Astrocyte of the cerebellum (primary cell): ENCODE data around the gene TK1.
"Not testable (repeated sequence)": the region's sequence is repeated elsewhere in the genome, so short reads cannot be mapped to it uniquely, and the experiment has no call there.

Experiments used
- DNase-seq: peaks from one replicate; pipeline ENCODE4 v3.0.0-alpha.2; 2011; ENCODE audit warnings: low read depth
- H3K4me3 ChIP-seq: 2 replicates; pipeline ENCODE4 v1.5.1; 2011; ENCODE audit warnings: mild to moderate bottlenecking, low read depth, low read length, moderate library complexity
- in situ Hi-C: cut with HindIII; loops from 2 replicates; pipeline ENCODE4 v1.10.0; 2017; ENCODE audit warnings: low sequenced_read_pairs
- TF ChIP-seq, protein P1 (sequence below): IDR thresholded peaks from 2 replicates; pipeline ENCODE4 v1.5.1; 2012; ENCODE audit warnings: low read length, low read depth, moderate library complexity, mild to moderate bottlenecking; ENCODE audit errors: missing control alignments

TK1 gene, protein sequence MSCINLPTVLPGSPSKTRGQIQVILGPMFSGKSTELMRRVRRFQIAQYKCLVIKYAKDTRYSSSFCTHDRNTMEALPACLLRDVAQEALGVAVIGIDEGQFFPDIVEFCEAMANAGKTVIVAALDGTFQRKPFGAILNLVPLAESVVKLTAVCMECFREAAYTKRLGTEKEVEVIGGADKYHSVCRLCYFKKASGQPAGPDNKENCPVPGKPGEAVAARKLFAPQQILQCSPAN

DNA sequence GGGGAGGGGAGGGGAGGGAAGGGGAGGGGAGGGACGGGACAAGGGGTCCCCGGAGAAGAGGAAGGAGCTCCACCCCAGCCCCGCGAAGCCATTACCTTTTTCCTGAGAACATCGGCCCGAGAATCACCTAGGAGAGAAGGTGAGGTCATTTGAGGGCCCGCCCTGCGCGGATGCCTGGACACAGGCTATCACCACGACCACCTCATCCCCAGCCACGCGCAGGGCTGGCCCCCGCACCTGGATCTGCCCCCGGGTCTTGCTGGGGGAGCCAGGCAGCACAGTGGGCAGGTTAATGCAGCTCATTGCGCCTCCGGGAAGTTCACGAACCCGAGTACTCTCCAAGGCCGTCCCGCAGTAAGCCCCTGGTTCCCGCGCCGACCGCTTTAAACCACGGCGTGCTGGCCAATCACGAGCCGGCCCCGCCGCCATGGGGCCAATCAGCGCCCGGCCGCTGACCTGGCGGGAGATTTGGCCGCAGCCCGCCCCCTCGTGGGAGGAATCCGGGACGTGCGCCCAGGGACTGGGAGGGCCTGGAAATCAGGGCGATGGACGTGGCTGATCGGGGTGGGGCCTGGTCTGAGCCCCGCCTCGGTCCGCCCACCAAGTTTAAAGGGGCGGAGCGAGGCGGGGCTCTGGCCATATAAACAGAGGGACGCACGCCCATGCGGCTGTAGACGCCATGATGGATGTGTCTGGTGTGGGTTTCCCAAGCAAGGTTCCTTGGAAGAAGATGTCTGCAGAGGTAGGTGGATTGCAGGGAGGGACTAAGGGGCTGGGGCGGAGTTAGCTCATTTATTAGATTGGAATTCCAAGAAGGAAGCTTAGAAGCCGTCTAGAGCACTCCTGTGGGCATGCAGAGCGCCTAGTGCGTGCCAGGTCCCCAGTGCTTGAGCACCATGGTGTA, at the start of gene TK1, which contains the start of gene AFMID:
Gene TK1 (minus strand): TSS at position 361 of the 904 bp plus-strand sequence. CDS start 58 bp downstream, at position 303.
Gene AFMID (plus strand): TSS at position 671 of the 904 bp plus-strand sequence. CDS start 9 bp downstream, at position 680.
- DNase-seq: peak; percentile 92
- in situ Hi-C loops: no loop called here
- TF ChIP-seq, protein P1, sequence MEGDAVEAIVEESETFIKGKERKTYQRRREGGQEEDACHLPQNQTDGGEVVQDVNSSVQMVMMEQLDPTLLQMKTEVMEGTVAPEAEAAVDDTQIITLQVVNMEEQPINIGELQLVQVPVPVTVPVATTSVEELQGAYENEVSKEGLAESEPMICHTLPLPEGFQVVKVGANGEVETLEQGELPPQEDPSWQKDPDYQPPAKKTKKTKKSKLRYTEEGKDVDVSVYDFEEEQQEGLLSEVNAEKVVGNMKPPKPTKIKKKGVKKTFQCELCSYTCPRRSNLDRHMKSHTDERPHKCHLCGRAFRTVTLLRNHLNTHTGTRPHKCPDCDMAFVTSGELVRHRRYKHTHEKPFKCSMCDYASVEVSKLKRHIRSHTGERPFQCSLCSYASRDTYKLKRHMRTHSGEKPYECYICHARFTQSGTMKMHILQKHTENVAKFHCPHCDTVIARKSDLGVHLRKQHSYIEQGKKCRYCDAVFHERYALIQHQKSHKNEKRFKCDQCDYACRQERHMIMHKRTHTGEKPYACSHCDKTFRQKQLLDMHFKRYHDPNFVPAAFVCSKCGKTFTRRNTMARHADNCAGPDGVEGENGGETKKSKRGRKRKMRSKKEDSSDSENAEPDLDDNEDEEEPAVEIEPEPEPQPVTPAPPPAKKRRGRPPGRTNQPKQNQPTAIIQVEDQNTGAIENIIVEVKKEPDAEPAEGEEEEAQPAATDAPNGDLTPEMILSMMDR: peak; percentile 75

DNA sequence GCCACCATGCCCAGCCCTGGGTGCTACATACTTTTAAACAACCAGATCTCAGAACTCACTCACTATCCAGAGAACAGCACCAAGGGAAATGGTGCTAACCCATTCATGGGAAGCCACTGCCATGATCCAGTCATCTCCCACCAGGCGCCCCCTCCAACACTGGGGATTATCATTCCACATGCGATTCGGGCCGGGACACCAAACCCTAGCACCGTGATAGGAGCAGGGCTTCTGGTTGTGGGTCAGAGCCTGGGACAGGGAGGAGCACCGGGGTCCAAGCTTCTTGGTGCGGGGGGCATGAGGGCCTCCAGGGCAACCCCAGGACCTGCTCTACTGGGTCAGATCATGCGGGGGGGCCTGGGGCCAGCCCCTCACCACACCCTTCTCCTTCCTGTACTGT, 49.0 kb upstream of the TK1 start:
- no peak for DNase-seq
- no peak overlapping the region for H3K4me3 ChIP-seq
- in situ Hi-C loops: no loop called here
- TF ChIP-seq, protein P1: no peak

More for the DNA sequence above, at the start of gene TK1, which contains the start of gene AFMID:
- peak within 1 kb of the TSS; percentile 65 for H3K4me3 ChIP-seq

DNA sequence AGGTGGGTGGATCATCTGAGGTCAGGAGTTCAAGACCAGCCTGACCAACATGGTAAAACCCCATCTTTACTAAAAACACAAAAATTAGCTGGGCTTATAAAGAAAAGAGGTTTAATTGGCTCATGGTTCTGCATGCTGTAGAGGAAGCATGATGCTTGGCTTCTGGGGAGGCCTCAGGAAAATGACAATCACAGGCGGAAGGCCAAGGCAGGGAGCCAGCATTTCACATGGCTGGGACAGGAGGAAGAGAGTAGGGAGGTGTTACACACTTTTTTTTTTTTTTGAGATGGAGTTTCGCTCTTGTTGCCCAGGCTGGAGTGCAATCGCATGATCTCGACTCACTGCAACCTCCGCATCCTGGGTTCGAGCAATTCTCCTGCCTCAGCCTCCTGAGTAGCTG, 48.2 kb upstream of the TK1 start:
- DNase-seq, in situ Hi-C loops, H3K4me3 ChIP-seq: not testable (repeated sequence)

DNA sequence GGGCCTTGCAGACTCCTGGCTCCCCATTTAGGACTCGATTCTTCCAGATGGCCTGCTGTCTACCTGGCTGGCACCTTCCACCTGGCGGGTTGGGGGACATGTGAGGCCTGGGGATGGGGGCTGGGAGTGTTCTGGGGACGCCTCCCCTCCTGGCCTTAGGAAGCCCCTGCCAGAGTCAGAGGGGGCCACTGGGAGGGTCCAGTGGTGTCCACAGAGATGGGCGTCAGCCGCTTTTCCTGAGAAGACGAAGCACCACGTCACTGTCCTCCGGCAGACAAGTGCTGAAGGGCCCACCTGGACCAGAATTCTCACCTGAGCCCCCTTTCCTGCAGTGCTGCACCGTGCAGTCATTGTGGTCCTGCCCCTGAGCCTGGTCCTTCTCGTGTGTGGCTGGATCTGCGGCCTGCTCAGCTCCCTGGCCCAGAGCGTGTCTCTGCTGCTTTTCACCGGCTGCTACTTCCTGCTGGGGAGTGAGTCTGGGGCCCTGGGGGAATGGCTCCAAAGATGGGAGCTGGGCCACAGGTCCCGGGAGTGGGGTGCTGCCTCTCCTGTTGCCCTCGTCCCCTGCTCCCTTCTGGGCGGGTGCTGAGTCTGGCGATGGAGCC, 47.5 kb upstream of the TK1 start:
- in situ Hi-C loops: no loop called here
- TF ChIP-seq, protein P1: no peak
- H3K4me3 ChIP-seq: no peak overlapping the region
- no peak for DNase-seq

DNA sequence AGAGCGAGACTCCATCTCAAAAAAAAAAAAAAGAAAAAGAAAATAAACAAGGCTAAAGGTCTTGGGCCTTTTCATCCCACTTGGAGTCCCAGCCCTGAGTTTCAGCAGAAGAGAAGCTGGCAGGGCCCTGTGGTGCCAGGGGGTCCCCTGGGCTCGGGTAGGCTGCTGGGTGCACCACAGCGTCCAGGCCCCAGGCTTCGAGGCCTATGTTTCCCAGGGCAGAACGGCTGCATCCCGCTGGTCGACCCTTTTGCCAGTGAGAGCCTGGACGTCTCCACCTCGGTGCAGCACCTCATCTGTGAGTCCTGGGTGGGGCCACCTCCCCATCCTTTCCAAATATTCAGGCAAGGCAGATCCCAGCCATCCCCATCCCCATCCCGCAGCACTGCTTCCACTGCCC, 46.8 kb upstream of the TK1 start:
- in situ Hi-C loops: no loop called here
- no peak overlapping the region for H3K4me3 ChIP-seq

DNA sequence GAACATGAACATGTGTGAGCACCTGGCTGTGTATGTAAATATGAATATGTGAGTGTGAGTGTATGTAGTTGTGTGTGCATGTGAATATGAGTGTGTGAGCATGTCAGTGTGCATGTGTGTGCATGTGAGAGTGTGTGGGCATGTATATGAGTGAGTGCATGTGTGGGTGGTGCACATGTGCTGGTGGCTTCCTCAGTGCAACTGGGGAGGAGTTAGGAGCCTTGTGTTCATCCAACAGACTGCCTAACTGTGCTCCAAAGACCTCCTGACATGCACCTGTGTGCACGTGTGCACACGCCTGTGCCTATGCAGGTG, 46.0 kb upstream of the TK1 start:
- in situ Hi-C loops: no loop called here
- no peak overlapping the region for H3K4me3 ChIP-seq
- TF ChIP-seq, protein P1: no peak
- no peak for DNase-seq

More for the DNA sequence above, 46.8 kb upstream of the TK1 start:
- TF ChIP-seq, protein P1: no peak
- no peak for DNase-seq
